Hippocampal formation (tissue), 2 donors: ENCODE measurements around the gene GPR108.
A peak's percentile ranks its signal among the peaks of the same experiment; 100 is the strongest.
"Not testable (repeated sequence)": the region's sequence is repeated elsewhere in the genome, so short reads cannot be mapped to it uniquely, and the experiment has no call there.

Experiments used
- DNase-seq, 2 donors: peaks; one replicate each; lab custom pipeline; 2025; lab: John Stamatoyannopoulos, UW

GPR108 gene

DNA sequence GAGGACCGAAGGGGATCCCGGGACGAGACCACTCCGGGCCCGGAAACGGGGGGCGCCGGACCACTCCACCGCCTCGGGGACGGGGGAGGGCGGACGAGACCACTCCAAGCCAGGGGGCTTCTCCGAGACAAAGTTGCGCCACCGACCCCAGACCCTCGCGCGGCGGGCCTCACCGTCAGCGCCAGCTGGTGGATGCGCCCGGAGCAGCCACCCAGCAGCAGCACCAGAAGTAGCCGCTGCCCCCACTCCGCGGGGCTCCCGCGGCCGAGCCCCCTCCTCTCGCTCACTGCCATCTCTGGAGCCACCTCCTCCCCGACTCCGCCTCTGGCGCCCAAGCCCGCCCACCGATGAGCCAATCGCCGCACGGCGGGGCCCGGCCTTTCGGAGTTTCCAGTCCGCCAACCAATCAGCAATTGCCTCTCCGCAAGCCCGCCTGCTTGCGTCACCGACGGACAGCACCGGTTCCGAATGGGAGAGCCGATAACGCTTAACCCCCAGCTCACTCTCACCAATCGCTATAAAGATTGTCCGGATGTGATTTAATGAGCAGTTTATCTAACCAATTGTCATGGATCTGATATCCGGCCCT, at the start of gene GPR108:
TSS of gene GPR108 (minus strand) at position 297 of the 589 bp plus-strand sequence. CDS start at position 293, 4 bp downstream.
- DNase-seq: peak; percentile 100

DNA sequence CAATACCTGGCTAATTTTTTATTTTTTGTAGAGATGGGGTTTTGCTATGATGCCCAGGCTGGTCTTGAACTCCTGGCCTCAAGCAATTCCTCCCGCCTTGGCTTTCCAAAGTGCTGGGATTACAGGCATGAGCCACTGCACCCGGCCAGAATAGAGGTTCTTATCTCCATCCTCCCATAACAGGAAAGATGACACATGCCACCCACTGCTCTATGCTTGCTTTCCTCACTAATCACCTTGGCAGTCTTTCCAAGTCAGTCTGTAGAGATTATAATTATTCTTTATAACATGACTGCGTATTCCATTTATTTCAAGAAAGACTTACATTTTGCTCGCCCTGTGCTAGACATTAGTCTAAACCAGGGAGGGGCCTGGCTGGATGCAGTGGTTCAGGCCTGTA, 41.8 kb upstream of the GPR108 start:
- no peak for DNase-seq

- DNase-seq: no peak
These were observed 41.0 kb upstream of the GPR108 start for GRCh38 chr19:6778386-6778785.

DNA sequence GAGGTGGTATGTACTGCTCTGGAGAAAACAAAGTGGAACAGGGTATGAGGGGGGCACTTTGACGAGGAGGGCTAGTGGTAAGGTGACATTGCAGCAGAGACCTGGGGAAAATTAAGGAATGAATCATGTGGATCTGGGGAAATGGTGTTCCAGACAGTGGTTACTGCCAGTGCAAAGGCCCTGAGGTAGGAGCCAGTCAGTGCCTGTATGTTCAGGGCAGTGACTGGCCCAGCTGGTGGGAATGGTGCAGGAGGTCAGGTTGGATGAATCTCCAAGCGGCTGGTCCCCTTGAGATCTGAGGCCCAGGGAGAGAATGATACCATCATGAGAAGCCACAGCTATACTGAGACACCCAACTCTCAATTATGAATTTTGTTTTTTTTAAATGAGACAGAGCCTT, 40.1 kb upstream of the GPR108 start:
- DNase-seq: no peak

DNA sequence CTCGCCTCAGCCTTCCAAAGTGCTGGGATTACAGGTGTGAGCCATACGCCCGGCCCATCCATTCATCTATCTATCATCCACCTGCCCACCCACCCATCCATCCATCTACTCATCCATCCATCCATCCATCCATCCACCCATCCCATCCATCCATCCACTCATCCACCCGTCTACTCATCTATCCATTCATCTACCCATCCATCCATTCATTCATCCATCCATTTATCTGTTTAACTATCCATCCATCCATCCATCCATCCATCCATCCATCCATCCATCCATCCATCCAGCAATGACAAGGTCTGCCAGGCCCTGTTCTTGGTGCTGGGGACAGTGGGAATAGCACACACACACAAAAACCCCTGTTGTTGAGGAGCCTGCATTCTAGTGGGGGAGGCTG, 39.6 kb upstream of the GPR108 start:
- no peak for DNase-seq

DNA sequence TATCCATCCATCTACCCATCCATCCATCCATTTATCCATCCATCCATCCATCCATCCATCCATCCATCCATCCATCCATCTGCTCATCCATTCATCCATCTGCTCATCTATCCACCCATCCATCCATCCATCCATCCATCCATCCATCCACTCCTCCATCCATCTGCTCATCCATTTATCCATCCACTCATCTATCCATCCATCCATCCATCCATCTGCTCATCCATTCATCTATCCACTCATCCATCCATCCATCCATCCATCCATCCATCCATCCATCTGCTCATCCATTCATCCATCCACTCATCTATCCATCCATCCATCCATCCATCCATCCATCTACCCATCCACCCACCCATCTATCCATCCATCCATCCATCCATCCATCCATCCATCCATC, 38.7 kb upstream of the GPR108 start:
- not testable (repeated sequence) for DNase-seq

DNA sequence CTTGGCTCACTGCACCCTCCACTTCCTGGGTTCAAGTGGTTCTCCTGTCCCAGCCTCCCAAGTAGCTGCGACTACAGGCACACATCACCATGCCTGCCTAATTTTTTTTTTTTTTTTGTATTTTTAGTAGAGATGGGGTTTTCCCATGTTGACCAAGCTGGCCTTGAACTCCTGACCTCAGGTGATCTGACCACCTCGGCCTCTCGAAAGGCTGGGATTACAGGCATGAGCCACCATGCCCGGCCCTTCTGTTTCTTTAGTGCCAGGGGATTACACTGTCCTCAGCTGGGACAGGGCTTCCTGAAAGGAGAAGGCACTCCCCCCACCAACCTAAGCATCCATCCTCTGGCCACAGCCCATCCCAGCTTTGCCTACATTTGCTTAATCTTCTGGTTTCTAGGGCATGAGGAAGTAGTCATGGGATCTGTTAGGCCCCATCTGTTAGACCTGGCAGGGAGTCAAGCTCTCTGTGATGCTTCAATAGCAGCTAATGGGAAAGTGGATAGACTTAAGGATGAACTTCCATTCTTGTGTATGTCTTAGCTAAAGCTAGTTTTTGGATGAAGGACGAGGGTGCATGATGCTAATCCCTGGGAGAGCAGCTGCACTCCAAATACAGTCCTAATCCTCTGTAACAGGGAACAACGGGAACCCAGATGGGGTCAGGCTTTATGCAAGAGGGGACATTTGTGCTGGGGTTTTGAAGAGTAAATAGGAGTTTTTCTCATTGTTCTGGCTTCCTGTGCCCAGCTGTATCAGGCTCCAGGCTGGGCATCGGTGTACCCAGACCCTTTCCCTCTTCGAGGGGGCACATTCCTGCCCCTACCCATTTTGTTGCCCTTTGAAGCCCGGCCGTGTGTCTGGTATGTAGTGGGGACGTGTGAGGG, 37.7 kb upstream of the GPR108 start:
- no peak for DNase-seq

DNA sequence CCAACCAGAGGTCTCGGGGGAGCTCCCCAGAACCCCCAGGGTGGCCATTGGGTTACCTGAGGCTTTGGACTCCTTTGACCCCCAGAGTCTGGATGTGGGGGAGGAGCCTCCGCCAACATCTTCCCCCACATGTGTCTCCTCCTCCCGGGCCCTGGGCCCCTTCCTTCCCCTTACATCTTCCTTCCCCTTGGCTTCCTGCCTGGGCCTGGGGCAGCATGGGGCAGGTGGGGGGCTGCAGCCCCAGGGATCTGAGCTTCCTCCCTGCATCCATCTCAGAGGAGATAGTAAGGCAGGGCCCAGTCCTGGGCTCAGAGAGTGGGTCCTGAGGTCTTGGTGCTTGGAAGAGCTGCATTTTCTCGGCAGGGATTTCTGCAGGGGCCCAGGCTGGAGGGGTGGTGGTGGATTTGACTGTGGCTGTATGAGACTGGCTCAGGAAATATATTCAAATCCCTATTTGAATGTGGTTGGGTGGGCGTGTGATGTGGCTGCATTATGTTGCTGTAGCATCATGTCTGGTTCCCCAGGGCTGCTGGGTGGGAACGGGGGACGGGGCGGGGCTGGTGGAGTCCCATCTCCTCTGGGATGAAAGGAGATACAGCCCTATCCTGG, 36.0 kb upstream of the GPR108 start:
- DNase-seq: peak in 1 of 2 donors; percentile 43

GRCh38 chr19:6772866-6773322, 35.5 kb upstream of the GPR108 start:
- DNase-seq: no peak

- peak; percentile 15 to 26 for DNase-seq
These were observed 34.9 kb upstream of the GPR108 start, which contains the start of gene VAV1 for GRCh38 chr19:6772028-6772865. Gene VAV1, plus strand, starts transcription at chr19:6772708. Its CDS starts 100 bp downstream, at chr19:6772808.

- not testable (repeated sequence) for DNase-seq
These were observed 34.3 kb upstream of the GPR108 start for GRCh38 chr19:6771648-6772027.

DNA sequence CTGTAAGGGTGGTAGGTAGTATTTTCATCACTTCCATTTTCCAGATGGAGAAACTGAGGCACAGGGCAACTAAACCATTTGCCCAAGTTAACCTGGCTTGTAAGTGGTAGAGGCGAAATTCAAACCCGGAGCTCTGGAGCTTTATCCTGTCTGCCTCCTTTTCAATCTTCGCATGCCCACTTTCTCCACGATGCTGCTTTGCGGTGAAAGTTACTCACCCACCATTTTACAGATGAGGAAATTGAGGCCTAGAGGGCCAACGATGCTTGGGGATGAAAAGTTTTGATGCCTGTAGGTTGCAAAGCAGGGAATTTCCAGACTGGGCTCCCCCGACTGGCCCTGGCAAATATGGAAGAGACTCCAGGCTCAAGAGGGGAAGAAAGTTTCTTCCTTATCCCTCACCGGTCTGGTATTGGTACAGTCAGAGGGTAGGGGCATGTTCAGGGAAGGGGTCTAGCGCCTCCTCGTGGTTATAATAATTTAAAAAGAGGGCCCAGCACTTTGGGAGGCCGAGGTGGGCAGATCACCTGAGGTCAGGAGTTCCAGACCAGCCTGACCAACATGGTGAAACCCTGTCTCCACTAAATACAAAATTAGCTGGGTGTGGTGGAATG, 31.7 kb upstream of the GPR108 start:
- DNase-seq: no peak

- no peak for DNase-seq
These were observed 30.9 kb upstream of the GPR108 start for GRCh38 chr19:6768236-6768785.

GRCh38 chr19:6767357-6768235, 30.2 kb upstream of the GPR108 start, which contains the start of gene SH2D3A:
Gene SH2D3A, minus strand, starts transcription at chr19:6767435. Its CDS starts 3,687 bp downstream, at chr19:6763748.
- DNase-seq: peak in 1 of 2 donors; percentile 6

DNA sequence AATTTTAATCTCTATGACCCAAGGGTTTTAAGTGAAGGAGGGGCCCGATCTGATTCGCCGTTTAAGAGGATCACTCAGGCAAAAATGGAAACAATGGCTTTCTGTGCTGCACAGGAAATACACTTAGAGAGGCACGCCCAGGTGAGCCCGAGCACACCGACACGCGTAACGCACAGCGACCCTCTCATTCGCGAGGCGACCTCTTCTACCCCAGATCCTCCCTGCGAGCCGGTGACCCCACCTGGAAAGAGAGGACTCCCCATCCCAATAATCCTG, 29.6 kb upstream of the GPR108 start:
- no peak for DNase-seq

DNA sequence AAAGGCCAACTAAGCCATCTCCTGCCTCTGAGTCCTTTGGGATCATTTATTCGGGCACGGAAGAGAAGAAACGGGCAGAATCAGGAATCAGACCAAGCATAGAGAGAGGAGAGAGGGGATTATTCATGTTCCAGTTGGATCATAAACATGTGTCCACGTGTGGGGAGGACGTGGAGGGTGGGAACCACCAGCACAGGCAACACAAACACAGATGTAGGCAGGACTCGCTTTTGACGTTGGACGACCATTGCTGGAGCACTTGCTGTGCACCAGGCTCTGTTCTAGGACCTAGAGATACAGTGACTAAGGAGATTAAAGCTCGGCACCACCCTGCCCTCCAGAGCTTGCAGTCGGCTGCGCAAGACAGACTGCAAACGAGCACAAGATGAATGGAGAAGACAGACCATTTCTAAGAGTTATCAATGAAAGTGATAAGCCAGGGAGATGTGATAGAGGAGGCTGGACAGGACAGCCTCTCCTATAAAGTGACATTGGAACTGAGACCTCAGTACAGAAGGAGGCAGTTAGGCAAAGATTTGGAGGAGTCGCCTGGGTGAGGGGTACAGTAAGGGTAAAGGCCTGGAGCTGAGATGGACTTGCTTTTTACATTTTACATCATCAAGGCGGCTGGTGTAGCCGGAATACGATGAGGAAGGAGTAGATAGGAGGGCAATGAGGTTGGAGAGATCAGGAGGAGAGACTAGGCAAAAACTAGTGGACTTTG, 29.1 kb upstream of the GPR108 start:
- no peak for DNase-seq

DNA sequence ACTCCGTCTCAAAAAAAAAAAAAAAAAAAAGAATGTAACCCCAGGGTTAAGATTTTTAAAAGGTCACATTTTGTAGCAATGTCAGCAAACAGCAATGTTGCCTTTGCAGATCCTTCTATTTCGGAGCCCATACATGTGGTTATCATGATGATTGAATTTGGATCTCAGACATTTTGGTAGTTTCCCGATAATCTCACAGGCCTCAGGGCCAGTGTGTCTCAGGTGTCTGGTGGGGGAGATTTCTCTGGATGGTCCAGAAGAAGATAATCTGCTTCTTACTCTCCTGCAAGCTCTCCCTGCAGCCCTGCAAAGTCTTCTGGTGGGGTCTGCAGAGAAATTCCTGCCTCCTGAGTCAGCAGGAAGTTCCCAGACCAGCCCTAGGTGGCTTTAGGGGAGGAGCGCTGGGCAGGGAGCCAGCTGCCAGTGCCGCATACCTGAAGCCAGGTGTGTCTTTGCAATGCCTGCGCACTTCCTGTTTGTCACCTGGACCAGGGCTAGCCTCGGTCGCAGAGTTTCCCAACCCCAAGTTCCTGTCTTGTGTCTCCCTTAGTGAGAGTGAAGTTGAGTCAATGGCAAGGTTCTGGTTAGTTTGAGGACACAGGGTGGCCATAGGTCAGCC, 28.5 kb upstream of the GPR108 start:
- no peak for DNase-seq

DNA sequence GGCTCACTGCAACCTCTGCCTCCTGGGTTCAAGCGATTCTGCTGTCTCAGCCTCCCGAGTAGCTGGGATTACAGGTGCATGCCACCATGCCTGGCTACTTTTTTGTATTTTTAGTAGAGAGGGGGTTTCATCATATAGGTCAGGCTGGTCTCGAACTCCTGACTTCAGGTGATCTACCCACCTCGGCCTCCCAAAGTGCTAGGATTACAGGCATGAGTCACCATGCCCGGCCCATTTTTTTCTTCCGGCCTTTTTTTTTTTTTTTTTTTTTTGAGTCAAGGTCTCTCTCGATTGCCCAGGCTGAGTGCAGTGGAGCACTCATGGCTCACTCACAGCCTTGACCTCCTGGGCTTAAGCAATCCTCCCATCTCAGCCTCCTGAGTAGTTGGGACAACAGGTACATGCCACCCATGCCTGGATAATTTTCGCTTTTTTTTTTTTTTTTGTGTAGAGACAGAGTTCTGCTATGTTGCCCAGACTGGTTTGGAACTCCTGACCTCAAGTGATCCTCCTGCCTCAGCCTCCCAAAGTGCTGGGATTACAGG, 24.9 kb upstream of the GPR108 start:
- not testable (repeated sequence) for DNase-seq
